HG03521 (cell line): Measurements from ENCODE around the gene BIN1.

ENCODE experiments used
- ATAC-seq: cut with Tn5 transposase; IDR thresholded peaks from one replicate; pipeline ENCODE4 v1.9.1; 2021; ENCODE audit warnings: mild to moderate bottlenecking, moderate library complexity; ENCODE audit not compliant: unreplicated experiment

Gene BIN1

DNA sequence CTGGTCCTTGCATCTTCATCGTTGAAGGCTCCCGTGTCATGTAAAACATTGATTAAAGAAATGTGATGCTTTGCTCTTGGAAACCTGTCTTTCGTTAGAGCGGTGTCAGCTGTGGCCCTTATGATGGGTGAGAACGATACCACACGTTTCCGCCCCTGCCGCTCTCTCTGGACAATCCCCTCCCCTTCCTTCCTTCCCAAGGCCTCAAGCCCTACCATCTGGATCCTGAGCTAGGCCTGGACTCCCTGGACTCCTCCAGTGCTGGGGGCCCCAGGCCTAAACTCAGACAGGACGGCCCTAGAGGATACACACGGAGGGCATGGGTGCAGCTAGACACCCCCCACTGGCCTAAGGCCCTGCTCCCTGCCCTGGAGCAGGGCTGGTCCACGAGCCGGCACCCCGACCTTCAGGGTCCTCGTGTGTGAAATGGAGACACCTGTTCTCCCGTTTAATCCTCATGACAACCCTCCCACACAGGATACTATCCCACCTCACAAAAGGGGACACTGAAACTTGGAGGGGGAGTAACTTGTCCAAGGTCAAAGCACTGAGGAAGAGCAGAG is 13.2 kb downstream of the BIN1 start:
- ATAC-seq: no peak

DNA sequence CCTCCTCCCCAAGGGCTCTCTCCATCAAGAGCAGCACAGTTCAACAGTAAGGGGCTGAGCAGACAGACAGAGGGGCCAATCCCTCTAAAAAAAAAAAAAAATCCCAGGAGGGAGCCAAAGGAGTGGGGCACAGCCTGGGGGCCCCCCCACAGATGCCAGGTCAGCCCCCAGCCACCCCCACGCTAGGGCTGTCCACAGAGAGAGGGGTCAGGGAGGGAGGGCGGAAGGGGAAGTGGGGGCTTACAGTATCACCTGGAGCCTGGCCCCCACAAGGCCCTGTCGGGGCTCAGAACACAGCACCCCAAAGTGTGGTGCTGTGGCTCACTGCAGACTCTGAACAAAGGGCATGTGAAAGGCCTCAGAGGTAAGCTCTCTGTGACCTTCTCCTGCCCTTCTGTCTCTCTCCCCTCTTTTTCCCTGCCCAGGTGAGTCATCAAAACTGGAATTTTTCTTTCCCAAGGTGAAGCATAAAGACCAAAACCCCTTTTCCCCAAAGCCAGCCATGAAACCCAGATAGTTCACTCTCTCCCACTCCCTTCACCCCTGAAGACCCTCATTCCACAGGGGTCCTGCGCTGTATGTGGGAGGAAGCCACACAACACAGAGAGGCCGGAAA is 13.9 kb downstream of the BIN1 start:
- no peak for ATAC-seq

DNA sequence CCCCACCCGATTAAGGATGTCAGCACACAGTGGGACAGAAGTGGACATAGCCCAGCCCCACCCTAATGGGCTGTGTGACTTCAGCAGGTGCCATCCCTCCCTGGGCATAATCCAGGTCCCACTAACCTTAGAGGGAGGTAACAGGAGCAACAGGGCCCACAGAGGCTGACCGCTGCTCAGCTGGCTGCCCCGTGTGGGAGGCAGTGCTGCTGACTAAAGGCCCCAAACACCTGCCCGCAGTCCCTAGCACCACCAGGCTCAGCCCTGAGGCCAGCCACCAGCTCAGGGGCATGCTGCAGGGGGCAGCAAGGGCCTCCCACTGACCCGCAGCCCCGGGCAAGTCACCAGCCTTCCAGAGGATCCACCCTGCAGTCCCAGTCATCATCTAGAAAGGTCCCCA is 14.6 kb downstream of the BIN1 start:
- ATAC-seq: no peak

DNA sequence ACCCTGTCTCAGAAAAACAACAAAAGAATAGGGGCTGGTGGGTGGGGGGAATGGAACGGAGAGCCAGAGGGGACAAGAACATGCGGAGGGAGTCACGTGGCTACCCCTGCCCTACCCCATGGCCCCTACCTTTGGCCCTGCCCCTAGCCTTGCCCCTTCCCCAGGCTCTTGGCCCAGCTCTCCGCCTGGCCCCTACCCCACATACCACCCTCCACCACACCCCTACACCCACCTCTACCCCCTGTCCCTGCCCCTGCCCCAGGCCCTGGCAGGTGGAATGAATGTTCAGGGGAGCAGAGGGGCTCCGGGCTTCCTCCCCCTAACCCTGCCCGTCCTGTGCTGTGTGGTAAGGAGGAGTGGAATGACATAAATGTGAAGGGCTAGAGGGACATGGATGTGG is 15.1 kb downstream of the BIN1 start:
- ATAC-seq: no peak

DNA sequence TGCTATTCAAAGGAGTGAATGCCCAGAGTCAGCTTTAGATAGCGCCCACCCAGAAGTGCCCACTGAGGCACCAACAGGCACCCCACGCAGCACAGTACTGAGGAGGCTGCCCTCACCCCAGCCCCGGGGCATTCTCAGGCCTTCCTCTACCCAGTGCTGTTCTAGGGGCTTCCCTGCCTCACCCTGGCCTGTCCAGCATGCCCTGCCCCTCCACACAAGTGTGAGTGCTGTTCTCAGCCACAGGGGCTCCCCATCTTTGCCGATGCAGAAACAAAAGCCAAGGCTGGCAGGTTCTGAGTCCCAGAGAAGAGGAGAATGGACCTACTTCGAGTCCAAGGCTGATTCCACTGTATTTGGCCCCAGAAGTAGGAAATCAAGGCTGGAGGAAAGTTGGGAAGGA is 15.8 kb downstream of the BIN1 start:
- ATAC-seq: no peak

DNA sequence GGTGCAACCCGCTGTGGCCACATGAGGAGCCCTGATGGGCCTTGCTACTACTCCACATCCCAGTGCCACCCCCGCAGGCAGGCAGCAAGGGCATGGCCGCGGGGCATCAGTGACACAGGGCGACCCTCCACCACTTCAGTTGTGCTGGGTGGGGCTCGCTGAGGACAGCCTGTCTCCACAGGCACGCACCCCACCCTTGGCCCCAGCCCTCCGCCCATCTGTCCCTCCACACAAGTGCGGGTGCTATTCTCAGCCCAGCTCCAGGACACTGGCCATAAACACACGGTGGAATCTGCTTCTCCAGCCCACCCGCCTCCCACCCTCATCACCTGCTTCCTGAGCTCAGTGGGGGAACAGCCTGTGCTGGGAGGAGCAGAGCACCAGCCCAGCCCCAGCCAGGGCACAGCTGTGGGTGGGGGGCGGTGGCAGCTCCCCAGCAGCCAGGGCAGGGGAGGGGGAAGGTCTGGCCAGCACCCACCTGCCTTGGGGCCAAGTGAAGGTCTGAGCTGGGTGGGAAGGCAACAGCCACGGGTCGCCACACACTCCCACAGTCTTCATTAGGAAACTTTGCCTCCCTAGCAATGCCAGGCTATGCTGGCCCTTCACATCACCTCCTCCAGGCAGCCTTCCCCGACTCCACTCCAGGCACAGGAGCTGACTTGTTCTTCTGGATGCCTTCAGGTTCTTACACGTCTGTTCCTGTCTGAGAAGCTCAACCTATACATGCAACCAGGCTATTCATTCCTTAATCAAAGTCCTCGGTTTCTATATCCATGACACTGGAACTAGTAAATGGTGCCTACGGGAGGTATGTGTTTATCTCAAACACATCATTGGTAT is 16.5 kb downstream of the BIN1 start:
- ATAC-seq: no peak

DNA sequence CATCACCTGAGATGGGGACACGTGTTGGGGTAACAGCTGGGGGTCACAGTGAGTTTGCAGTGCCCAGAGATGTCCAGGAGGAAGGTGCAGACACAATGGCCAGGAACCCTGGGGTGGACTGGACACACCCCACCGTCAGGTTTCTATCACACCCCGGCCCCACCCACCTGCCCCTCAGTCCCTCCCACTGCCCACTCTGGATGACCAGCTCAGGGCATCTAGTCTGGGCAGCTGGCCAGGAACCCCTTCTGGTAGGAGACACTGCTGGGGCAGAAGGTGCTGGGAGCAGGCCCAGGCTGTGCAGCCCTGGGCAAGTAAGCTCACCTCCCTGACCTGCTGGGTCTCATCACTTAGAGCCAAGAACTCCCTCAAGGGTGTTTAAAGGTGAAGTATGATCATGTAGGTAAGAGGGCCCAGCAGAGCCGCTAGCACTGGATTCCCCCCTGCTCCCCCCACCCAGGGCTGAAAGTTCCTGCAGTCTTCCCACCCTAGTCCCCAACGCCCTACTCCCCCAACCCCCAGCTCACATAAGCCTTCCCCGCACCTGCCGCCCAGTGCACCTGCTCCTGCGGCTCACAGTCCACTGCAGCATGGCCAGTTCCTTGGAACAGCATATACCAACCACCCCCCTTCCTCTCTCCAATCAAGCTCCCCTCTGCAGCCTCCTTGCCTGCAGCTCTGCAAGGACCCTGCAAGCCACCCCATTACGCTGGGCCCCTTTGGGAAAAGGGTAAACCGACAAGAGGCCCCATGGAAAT is 17.3 kb downstream of the BIN1 start:
- no peak for ATAC-seq

DNA sequence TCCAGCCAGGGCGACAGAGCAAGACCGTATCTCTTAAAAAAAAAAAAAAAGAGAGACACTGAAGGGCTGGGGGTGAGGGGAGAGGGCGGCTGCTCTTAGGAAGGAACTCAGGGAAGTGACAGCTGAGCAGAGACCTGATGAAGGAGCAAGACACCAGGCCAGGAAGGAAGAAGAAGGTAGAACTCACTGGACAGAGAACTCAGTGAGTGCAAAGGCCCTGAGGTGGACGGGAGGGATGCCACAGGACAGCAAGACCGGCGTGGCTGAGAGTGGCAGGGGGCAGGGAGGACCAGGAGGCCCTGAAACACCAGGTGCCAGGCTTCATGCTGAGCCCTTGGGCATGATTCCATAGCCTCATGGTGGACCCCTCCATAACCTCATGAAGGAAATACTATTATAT is 18.2 kb downstream of the BIN1 start:
- no peak for ATAC-seq

DNA sequence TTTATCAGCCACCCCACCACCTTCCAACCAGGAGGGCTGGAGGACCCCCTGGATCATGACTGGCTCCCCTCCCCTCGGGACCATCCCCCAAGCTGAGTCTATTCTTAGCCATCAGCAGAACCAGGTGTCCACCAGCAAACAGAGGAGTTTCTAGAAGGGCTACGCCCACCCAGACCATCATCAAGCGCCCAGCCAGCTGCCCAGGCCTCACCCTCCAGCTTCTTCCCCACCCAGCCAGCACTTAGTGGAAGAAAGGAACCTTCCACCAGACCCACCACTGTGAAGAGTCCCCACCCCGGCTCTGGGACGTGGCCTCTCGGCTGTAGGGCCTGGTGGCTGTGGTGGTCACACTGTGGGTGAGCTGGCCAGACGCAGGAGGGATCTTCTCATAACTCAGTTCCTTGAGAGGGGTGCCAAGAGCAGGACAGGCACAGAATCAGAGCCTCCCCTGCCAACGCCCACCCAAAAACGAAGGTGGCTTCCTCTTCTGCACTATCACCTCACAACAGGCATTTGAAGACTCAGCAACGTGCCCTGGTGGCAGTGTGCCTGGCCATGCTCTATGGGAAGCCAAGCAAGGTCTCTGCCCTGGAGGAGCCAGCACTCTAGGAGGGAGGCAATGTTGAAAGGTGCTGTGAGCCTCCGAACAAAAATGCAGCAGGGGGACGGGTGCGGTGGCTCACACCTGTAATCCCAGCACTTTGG is 19.0 kb downstream of the BIN1 start:
- no peak for ATAC-seq

DNA sequence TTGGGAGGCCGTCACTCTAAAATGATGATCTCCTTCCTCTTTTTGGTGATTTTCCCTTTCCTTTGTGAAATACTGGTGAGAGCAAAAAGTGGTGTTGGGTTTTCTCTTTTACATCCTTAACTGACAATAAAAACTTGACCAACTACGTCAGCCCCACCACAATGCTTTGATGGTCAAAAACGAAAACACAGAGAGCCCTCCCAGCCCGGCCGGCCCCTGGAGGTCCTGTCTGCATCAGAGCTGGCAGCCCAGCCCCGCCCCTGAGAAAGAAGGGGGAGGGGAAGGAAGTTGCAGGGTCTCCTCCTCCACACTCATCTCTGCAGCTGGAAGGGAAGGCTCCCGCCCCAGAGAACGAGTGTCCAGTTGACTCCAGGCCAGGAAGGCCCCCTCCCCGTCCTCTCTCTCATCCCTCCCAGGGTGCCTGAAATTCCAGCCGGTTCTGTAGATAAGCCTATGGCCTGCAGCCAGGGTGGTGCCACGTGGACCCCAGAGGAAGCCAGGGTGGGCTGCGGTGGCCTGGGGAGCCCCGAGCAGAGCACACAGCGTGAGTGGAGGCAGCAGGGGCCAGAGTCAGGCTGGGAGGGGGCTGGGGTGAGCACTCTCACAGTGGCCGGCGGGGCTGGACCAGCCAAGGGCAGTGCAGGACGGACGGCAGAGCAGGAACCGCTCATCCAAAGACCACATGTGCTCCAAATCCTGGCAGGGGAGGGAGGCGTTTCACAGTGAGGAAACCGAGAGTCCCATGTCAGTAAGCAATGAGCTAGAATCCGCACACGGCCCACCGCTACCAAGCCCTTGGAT is 19.8 kb downstream of the BIN1 start:
- peak; percentile 66 for ATAC-seq

DNA sequence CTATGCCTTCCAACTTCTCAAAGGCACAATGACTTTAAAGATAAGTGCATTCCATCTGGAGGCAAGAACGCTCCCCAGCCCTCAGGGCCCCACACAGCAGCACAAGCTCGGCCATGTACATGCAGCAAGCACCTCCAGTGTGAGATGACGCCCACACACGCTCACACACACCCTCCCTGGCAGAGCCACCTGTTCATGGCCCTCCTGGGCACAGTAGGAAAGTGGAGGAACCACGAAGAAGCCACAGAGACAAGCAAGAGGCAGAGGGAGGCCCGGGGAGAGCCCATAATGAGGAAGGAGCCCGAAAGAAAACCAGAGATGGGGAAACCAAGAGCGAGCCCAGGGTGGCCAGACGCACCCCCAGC is 21.7 kb downstream of the BIN1 start:
- no peak for ATAC-seq

DNA sequence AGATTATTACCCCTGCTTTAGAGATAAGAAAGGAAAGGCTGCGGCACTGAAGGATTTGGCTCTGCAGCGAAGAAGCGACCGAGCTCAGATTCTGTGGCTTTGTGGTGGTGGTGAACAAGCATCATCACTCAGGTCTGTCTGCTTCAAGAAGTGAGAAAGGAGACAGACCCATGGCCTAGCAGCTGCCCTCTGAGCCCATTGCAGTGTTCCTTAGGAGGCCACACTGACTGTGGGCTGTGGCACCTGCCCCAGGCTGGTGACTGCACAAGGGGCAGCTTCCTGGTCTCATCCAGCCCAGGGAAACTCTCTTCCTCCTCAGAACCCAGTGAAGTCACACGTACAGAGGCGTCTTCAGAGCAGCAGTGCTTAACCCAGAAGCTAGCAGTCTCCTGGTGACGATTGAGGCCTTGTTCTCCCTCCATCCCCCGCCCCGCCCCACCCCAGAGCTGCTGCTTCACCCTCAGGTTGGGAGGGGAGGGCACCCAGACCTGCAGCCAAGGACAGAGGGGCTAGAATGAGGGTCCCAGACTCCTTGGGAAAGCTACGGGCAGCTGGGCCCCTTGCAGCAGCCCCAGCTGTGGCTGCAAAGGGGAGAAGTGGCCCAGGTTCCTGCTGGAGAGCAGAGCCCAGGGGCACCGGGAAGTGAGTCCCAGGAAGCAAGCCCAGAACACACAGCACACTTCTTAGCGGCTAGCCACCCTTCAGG is 22.2 kb downstream of the BIN1 start:
- no peak for ATAC-seq

DNA sequence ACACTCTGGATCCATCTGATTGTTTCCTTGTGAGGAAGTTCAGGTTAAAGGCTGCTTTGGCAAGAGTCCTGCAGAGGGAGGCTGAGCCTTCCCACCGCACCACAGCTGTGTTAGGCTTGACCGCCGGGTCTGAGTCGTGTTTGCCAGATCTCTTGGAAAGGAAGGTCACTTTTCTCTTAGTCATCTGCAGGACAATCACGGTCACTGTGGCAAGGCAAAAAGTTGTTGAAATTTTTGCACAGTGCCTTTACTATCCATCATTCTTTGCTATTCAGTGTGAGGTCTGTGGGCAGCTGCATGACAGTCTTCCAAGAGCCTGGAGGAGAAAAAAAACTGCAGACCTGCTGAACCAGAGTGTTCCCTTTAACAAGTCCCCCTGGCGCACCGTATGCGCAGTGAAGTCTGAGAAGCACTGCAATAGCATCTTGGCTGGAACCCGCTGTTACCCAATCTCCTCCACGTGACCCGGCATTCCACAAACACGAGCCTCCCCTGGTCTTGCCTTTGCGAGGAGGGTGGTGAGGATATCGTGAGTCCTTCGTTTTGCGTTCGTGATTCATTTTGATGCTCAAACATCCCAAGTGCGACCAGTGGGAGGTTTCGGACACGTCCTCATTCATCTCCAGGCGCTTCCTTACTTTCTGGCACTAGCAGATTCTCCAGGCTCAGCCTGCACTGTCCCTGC is 23.0 kb downstream of the BIN1 start:
- no peak for ATAC-seq

DNA sequence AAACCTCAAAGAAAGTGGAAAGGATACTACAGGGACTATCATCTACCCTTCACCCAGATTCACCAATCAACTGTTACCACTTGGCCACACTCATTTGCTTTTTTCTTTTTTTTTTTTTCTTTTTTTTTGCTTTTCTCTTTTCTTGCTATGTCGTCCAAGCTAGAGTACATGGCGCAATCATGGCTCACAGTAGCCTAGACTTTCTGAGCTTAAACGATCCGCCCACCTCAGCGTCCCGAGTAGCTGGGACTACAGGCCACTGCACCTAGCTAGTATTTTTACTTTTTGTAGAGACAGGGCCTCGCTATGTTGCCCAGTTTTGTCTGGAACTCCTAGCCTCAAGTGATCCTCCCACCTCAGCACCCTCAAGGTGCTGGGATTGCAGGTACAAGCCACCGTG is 24.0 kb downstream of the BIN1 start:
- ATAC-seq: no peak

DNA sequence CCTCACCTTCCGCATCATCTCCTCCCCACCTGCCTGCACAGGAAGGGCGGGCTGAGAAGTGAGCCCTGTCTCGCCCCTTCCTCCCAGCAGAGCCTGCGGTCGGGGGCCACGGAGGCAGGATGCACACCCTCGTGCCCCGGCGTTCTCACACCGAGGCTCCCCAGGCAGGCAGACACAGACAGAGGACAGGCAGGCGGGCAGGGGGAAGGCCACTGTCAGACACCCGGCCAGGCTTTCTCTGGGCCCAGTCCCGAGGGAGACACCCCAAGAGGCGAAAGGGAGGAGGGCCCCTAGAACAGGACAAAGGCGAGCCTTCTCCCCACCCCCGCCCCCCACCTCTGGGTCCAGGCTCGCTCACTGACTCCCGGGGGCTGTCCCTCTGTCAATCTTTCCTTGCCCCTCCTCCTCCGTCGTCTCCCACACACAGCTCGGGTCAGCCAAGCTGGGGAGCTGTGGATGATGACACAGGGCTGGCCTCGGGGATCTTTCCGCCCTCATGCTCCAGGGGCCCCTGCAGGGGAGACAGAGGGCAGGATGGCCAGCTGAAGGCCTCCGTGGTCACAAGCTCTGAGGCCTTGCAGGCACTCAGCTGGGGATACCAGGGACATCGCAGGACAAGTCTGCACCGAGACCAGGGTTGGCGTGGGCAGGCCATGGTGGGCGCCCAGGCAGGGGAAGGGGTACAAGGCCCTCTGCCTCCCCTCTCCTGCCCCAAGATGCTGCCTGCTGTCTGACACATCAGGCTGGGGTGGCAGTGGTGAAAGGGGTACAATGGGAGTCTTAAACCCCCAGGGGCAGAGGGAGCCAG is 24.9 kb downstream of the BIN1 start:
- ATAC-seq: peak; percentile 36

DNA sequence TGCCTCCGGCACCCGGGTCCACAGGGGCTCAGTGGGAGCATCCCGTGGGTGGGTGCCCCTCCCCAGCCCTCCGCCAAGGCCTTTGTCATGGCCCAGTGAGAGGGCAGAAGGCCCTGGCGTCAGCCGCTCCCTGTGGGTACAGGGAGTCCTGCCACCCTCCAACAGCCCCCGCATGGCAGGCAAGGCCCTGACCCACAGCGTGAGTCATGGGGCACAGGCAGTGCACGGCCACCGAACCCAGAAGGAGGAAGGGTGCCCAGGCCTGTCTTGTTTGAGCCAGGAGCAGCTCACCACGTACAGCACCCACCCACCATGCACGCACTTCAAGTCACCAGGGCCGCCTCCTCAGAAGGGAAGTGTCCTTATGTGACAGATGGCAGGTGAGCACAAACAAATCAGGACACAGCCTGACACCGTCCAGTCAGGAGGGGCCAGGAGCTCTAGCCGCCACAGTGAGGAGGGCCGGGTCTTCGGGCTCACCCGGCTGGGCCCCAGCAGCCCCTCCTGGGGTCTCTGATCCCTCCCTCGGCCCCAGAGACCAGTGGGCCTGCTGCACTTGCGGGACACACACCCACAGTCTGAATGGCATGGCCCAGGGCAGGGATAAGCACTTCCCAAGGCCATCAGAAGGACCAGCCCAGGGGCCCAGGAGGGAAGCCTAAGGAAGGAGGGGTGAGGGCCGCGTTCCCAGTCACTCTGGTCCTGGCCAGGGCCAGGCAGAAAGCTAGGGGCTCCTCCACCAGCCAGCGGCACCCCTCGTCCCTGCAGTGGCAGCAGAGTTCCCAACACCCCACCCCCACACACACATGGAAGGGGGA is 25.8 kb downstream of the BIN1 start:
- ATAC-seq: peak; percentile 29

DNA sequence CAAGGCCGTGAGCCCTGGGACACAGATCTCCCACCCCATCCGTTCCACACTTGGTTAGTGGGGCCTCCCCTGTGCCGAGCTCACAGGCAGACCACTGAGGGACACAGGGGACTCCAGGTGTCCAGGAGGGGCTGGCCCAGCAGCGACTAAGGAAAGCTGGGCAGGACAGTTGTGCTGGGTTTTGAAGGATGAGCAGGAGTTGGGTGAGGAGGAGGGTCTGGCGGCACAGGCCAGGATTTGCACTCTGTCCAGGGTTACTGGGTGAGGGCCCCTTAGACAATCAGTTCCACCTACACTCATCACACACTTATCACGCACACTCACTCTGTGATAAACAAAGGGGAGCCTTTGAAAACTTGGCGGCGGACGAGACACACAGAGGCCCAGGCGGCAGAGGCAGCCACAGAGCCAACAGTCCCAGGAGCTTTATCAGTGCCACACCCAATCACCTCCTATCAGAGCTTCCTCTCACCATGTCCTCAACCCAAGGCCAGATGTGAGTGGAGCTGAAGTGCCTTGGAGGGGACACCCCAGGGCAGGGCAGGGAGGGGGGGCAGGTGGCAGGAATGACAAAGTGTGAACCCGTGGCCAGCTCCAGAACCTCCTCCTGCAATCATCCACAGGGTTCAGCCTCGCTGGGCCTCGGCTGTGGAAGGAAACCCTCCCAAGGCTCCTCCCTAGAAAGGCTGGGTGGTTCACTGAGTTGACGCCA is 26.6 kb downstream of the BIN1 start:
- ATAC-seq: no peak
